A549 (cell line): ENCODE measurements around the gene AGAP5. TPM values are rescaled to one million over a fixed set of nuclear protein-coding genes. Genes with fewer than 3 reads are reported as not detected.
"Not testable (repeated sequence)": the region's sequence is repeated elsewhere in the genome, so short reads cannot be mapped to it uniquely, and the experiment has no call there.

Experiments
- ATAC-seq, 2 experiments: fragments of 200-7000 bp in 1 of 2; fragments of >200 bp in 1 of 2; cut with Nextera tagmentation in 1 of 2; cut with Tn5 transposase in 1 of 2; 3 replicates each; pipeline versions ENCODE4 v1.8.0 to v1.9.1; 2018 to 2020; ENCODE audit warnings: mild to moderate bottlenecking in 1 of 2, moderate library complexity in 1 of 2
- CTCF ChIA-PET: fragments of 300-600 bp; sonication (Branson Sonifier 250); formaldehyde crosslinking; extraction: SDS; loops from one replicate; lab custom pipeline; 2021; ENCODE audit warnings: antibody characterized with exemption, inconsistent platforms; lab: Yijun Ruan, JAX
- POLR2A ChIA-PET: fragments of 350-600 bp; formaldehyde crosslinking; extraction: SDS; loops from one replicate; lab custom pipeline; 2021; ENCODE audit warnings: antibody characterized with exemption, inconsistent platforms; lab: Yijun Ruan, JAX
- DNase-seq, 2 experiments: peaks; one replicate each; pipeline versions ENCODE4 v3.0.0 to v3.0.0-alpha.2; 2011 to 2016; ENCODE audit warnings: low read depth in 1 of 2, low spot score in 1 of 2
- FAIRE-seq: peaks from 2 replicates; lab custom pipeline; 2011; peaks lifted over from hg19 to GRCh38; lab: Jason Lieb, UNC
- H3K27ac ChIP-seq, 2 experiments: fragments of >200 bp; sonication (Bioruptor Twin); formaldehyde crosslinking; 3 replicates each; pipeline ENCODE4 v1.5.1; 2016 to 2017
- H3K4me1 ChIP-seq: fragments of >200 bp; sonication (Bioruptor Twin); formaldehyde crosslinking; 3 replicates; pipeline ENCODE4 v1.6.1; 2016
- H3K4me2 ChIP-seq: fragments of >200 bp; sonication (Bioruptor Twin); formaldehyde crosslinking; 3 replicates; pipeline ENCODE4 v1.6.1; 2016
- H3K4me3 ChIP-seq: fragments of >200 bp; sonication (Bioruptor Twin); formaldehyde crosslinking; 3 replicates; pipeline ENCODE4 v1.5.1; 2016
- H3K9me3 ChIP-seq: fragments of >200 bp; sonication (Bioruptor Twin); formaldehyde crosslinking; 3 replicates; pipeline ENCODE4 v1.6.1; 2016
- BCL3 ChIP-seq: fragments of >200 bp; sonication (Bioruptor Twin); formaldehyde crosslinking; IDR thresholded peaks from 3 replicates; pipeline ENCODE4 v1.6.1; 2016
- CHD2 ChIP-seq: fragments of 150-350 bp; IDR thresholded peaks from 2 replicates; pipeline ENCODE4 v1.6.1; 2014; ENCODE audit warnings: low read length; ENCODE audit not compliant: partially characterized antibody
- E2F6 ChIP-seq: IDR thresholded peaks from 2 replicates; pipeline ENCODE4 v1.6.1; 2012; ENCODE audit warnings: low read depth, borderline replicate concordance
- EHF ChIP-seq: fragments of 250-450 bp; sonication (Bioruptor Pico); IDR thresholded peaks from 2 replicates; pipeline ENCODE4 v1.5.0; 2020; ENCODE audit warnings: mild to moderate bottlenecking
- EHMT2 ChIP-seq: fragments of 200-600 bp; sonication (generic); IDR thresholded peaks from 2 replicates; pipeline ENCODE4 v1.6.1; 2016; ENCODE audit warnings: antibody characterized with exemption, low read depth, mild to moderate bottlenecking, moderate library complexity
- ELK1 ChIP-seq: fragments of 150-350 bp; IDR thresholded peaks from 2 replicates; pipeline ENCODE4 v1.6.1; 2014; ENCODE audit warnings: low read depth, mild to moderate bottlenecking, low read length
- EP300 ChIP-seq, 2 experiments: fragments of >200 bp; sonication (Bioruptor Twin); formaldehyde crosslinking; IDR thresholded peaks; 2 replicates in 1 of 2; 3 replicates in 1 of 2; pipeline ENCODE4 v1.6.1; 2016 to 2017
- FOSL2 ChIP-seq, 2 experiments: fragments of 450-650 bp in 1 of 2; fragments of >200 bp in 1 of 2; sonication (Bioruptor Twin) in 1 of 2; formaldehyde crosslinking; IDR thresholded peaks; 2 replicates each; pipeline versions ENCODE4 v1.5.0 to v1.6.1; 2016 to 2020; ENCODE audit warnings: mild to moderate bottlenecking in 1 of 2, moderate library complexity in 1 of 2
- FOXS1 ChIP-seq: fragments of 250-450 bp; sonication (Bioruptor Pico); IDR thresholded peaks from 2 replicates; pipeline ENCODE4 v1.5.0; 2020; ENCODE audit warnings: mild to moderate bottlenecking, moderate library complexity
- GATA3 ChIP-seq: IDR thresholded peaks from 2 replicates; pipeline ENCODE4 v1.6.1; 2012; ENCODE audit warnings: borderline replicate concordance
- HOXA7 ChIP-seq: fragments of 250-450 bp; sonication (Bioruptor Pico); IDR thresholded peaks from 2 replicates; pipeline ENCODE4 v1.5.0; 2020; ENCODE audit warnings: mild to moderate bottlenecking, moderate library complexity
- HOXB5 ChIP-seq: fragments of 250-450 bp; sonication (Bioruptor Pico); IDR thresholded peaks from 2 replicates; pipeline ENCODE4 v1.5.0; 2020; ENCODE audit warnings: mild to moderate bottlenecking, moderate library complexity
- JUN ChIP-seq, 2 experiments: fragments of >200 bp; sonication (Bioruptor Twin); formaldehyde crosslinking; IDR thresholded peaks; 2 replicates in 1 of 2; 3 replicates in 1 of 2; pipeline ENCODE4 v1.6.1; 2016 to 2017
- KDM5A ChIP-seq: fragments of 200-600 bp; sonication (generic); IDR thresholded peaks from 2 replicates; pipeline ENCODE4 v1.6.1; 2016; ENCODE audit warnings: antibody characterized with exemption, mild to moderate bottlenecking
- MAFK ChIP-seq: fragments of 450-650 bp; IDR thresholded peaks from 2 replicates; pipeline ENCODE4 v1.6.1; 2014; ENCODE audit not compliant: partially characterized antibody
- MAX ChIP-seq: IDR thresholded peaks from 2 replicates; pipeline ENCODE4 v1.6.1; 2012
- MAZ ChIP-seq: fragments of 150-350 bp; IDR thresholded peaks from 2 replicates; pipeline ENCODE4 v1.6.1; 2014; ENCODE audit warnings: antibody characterized with exemption, low read depth, low read length, borderline replicate concordance
- NFE2L2 ChIP-seq: fragments of 150-350 bp; conservative IDR thresholded peaks from 2 replicates; pipeline ENCODE4 v1.6.1; 2014; ENCODE audit warnings: low read length
- NPAS2 ChIP-seq: fragments of 250-450 bp; sonication (Bioruptor Pico); IDR thresholded peaks from 2 replicates; pipeline ENCODE4 v1.8.0; 2022; ENCODE audit warnings: mild to moderate bottlenecking, moderate library complexity, borderline replicate concordance
- PHF8 ChIP-seq: fragments of 200-600 bp; sonication (generic); IDR thresholded peaks from 2 replicates; pipeline ENCODE4 v1.6.1; 2016; ENCODE audit warnings: low read depth, mild to moderate bottlenecking, antibody characterized with exemption, moderate library complexity, borderline replicate concordance
- POLR2A ChIP-seq: IDR thresholded peaks from 2 replicates; pipeline ENCODE4 v1.6.1; 2012; ENCODE audit warnings: mild to moderate bottlenecking, low read length
- RAD21 ChIP-seq, 2 experiments: fragments of >200 bp in 1 of 2; sonication (Bioruptor Twin) in 1 of 2; formaldehyde crosslinking in 1 of 2; IDR thresholded peaks in 1 of 2; conservative IDR thresholded peaks in 1 of 2; 2 replicates in 1 of 2; 3 replicates in 1 of 2; pipeline ENCODE4 v1.6.1; 2012 to 2018; ENCODE audit warnings: inconsistent platforms in 1 of 2
- RARB ChIP-seq: fragments of 250-450 bp; sonication (Bioruptor Pico); IDR thresholded peaks from 2 replicates; pipeline ENCODE4 v1.8.0; 2021; ENCODE audit warnings: mild to moderate bottlenecking, moderate library complexity
- RNF2 ChIP-seq: fragments of 200-600 bp; sonication (generic); IDR thresholded peaks from 2 replicates; pipeline ENCODE4 v1.6.1; 2016; ENCODE audit warnings: low read depth, mild to moderate bottlenecking, antibody characterized with exemption, moderate library complexity, borderline replicate concordance
- ZNF302 ChIP-seq: fragments of 250-450 bp; sonication (Bioruptor Pico); IDR thresholded peaks from 2 replicates; pipeline ENCODE4 v1.9.0; 2021; ENCODE audit warnings: inconsistent platforms, mild to moderate bottlenecking, moderate library complexity
- WGBS: methylation state at CpG from one replicate; pipeline ENCODE4 v1.1.6; 2017; ENCODE audit errors: missing lambda C conversion rate; 5-methylcytosine and 5-hydroxymethylcytosine counted together
- polyA minus RNA-seq: library from RNA; depleted of rRNA, polyadenylated mRNA; stranded (reverse); fragments of >200 nt; gene quantifications from 2 replicates; pipeline ENCODE4 v1.2.3, GENCODE V29; 2011; rRNA and poly(A)+ RNA removed
- polyA plus RNA-seq, 4 experiments: library from polyadenylated mRNA; depleted of rRNA in 3 of 4; stranded (reverse); fragments of >200 nt; fragmentation: RNase III in 1 of 4; extraction: RNeasy Plus Mini Kit Qiagen cat#74134 plus additional on column Dnase treatment in 1 of 4; gene quantifications; 2 replicates in 3 of 4; 3 replicates in 1 of 4; pipeline ENCODE4 v1.2.3, GENCODE V29; 2011 to 2017

Gene AGAP5
- polyA plus RNA-seq (2011; rRNA removed) = 4.0 and 4.9 TPM in 2 replicates
- polyA plus RNA-seq (2012; cell fraction: cytosol; rRNA removed) = 2.8 and 3.1 TPM in 2 replicates
- 16.2 and 18.0 TPM in 2 replicates for polyA plus RNA-seq (2012; cell fraction: nucleus; rRNA removed)
- 2.5 to 2.8 TPM (median 2.6 TPM) in 3 replicates for polyA plus RNA-seq (2017; fragmentation: RNase III; extraction: RNeasy Plus Mini Kit Qiagen cat#74134 plus additional on column Dnase treatment)
- 2.3 and 2.7 TPM in 2 replicates for polyA minus RNA-seq

GRCh38 chr10:73697675-73698159, at the start of gene AGAP5:
Gene AGAP5, minus strand, starts transcription at chr10:73698109. Its CDS starts 354 bp downstream, at chr10:73697755.
- H3K27ac ChIP-seq, H3K4me3 ChIP-seq, H3K4me2 ChIP-seq, H3K9me3 ChIP-seq, FAIRE-seq, H3K4me1 ChIP-seq, CTCF ChIA-PET, POLR2A ChIA-PET, DNase-seq, ATAC-seq: not testable (repeated sequence)
- 84% methylated on average over 6 of the region's 16 CpGs for WGBS

GRCh38 chr10:73746721-73747120, 48.8 kb upstream of the AGAP5 start:
- DNase-seq (no peak), ATAC-seq (no peak), FAIRE-seq (no peak)
- no peaks in the 10 kb centered on the region for H3K9me3 ChIP-seq
- CTCF ChIA-PET = interaction anchor here (0.7 to 0.9 kb wide), 2 partner anchors 34 to 103 kb away, joined by 3 read pairs; no protein-coding TSS in a partner anchor
- no peak overlapping the region for H3K4me3 ChIP-seq
- 89% methylated on average over 2 of the region's 2 CpGs for WGBS
- POLR2A ChIA-PET = no interaction called here
- TF ChIP-seq RAD21 (conservative IDR thresholded peaks at IDR 0.05 in 1 of 2, IDR thresholded peaks at IDR 0.05 in 1 of 2) = no peak
- no peak for TF ChIP-seq ELK1
- TF ChIP-seq JUN (IDR thresholded peaks at IDR 0.05) = no peak
- no peak for TF ChIP-seq ZNF302
- peaks cover 26% of the 10 kb centered on the region for H3K4me1 ChIP-seq
- no peak overlapping the region for H3K27ac ChIP-seq
- no peak overlapping the region for H3K4me2 ChIP-seq

GRCh38 chr10:73744664-73744975, 46.7 kb upstream of the AGAP5 start:
- FAIRE-seq = no peak
- peak; percentile 55 to 65 for DNase-seq
- CTCF ChIA-PET = no interaction called here
- POLR2A ChIA-PET = interaction anchor here (1.8 to 4.3 kb wide), 2 partner anchors 14 to 27 kb away, joined by 7 to 45 read pairs; a partner anchor contains a TSS
- 3% methylated on average over 10 of the region's 10 CpGs for WGBS
- Histone ChIP-seq H3K27ac (peak overlapping the region; percentile 90 to 94), H3K4me3 (peak overlapping the region; percentile 72), H3K4me2 (peak overlapping the region; percentile 92), H3K4me1 (peaks cover 35% of the 10 kb centered on the region), H3K9me3 (no peaks in the 10 kb centered on the region)
- TF ChIP-seq PHF8 = no peak
- no peak for TF ChIP-seq HOXB5 (CRISPR knock-in tag)
- TF ChIP-seq NFE2L2 = no peak
- ATAC-seq = peak; percentile 69 to 74

- ATAC-seq (peak; percentile 94 to 96), FAIRE-seq (no peak), DNase-seq (peak; percentile 96 to 97)
- WGBS = under 1% methylated on average over 36 of the region's 36 CpGs
- CTCF ChIA-PET = interaction anchor here (1.6 kb wide), 1 partner anchor 13 kb away, joined by 7 read pairs; no protein-coding TSS in a partner anchor
- Histone ChIP-seq H3K27ac (peak within 1 kb of the TSS; percentile 90 to 94), H3K4me1 (peaks cover 35% of the 10 kb centered on the region), H3K4me3 (peak within 1 kb of the TSS; percentile 72), H3K9me3 (no peaks in the 10 kb centered on the region), H3K4me2 (peak within 1 kb of the TSS; percentile 95)
- POLR2A ChIA-PET = interaction anchor here (0.9 to 4.3 kb wide), 5 partner anchors 14 to 133 kb away, joined by 3 to 45 read pairs (median 4); partner anchors contain the start of gene CHCHD1
- 0 out of 2 replicates have a peak, but pooled peaks have one; percentile 13 for TF ChIP-seq E2F6
- peak; percentile 53 for TF ChIP-seq POLR2A
- TF ChIP-seq RNF2 = no peak
- peak; percentile 65; the same call in 1 of the 2 replicates for TF ChIP-seq HOXA7 (CRISPR knock-in tag)
- TF ChIP-seq CHD2 = no peak
- TF ChIP-seq BCL3 = peak; percentile 65
- 0 out of 2 replicates have a peak, but pooled peaks have one; percentile 2 for TF ChIP-seq KDM5A
- TF ChIP-seq GATA3 = peak; percentile 10; the same call in 1 of the 2 replicates
- TF ChIP-seq MAZ = peak; percentile 88; the same call in 1 of the 2 replicates
- no peak for TF ChIP-seq EP300 (IDR thresholded peaks at IDR 0.05)
- TF ChIP-seq FOXS1 (CRISPR knock-in tag) = peak; percentile 31; the same call in 1 of the 2 replicates
- TF ChIP-seq EHMT2 = no peak
- 0 out of 2 replicates have a peak, but pooled peaks have one; percentile 44 for TF ChIP-seq EHF (CRISPR knock-in tag)
- no peak for TF ChIP-seq RAD21 (conservative IDR thresholded peaks at IDR 0.05 in 1 of 2, IDR thresholded peaks at IDR 0.05 in 1 of 2)
- peak; percentile 97 for TF ChIP-seq MAFK
- no peak for TF ChIP-seq NPAS2 (CRISPR knock-in tag)
- no peak for TF ChIP-seq FOSL2 (IDR thresholded peaks at IDR 0.05)
- peak; percentile 3; the same call in 1 of the 2 replicates for TF ChIP-seq FOSL2 (CRISPR knock-in tag; IDR thresholded peaks at IDR 0.05)
- TF ChIP-seq RARB (CRISPR knock-in tag) = no peak
- TF ChIP-seq MAX = peak; percentile 64
These were observed 46.2 kb upstream of the AGAP5 start, which contains the start of gene SEC24C for GRCh38 chr10:73743905-73744663. Gene SEC24C, plus strand, starts transcription at chr10:73744372. Its CDS starts 2,461 bp downstream, at chr10:73746833.
